Measurements from ENCODE around the gene MVP. TPM values are rescaled to one million over a fixed set of nuclear protein-coding genes. Genes with fewer than 3 reads are reported as not detected.
"Not testable (repeated sequence)": the region's sequence is repeated elsewhere in the genome, so short reads cannot be mapped to it uniquely, and the experiment has no call there.

The MVP gene
- total RNA-seq, 1 donor from 2014 or later: 67.9 TPM

GRCh38 chr16:29844575-29845331, 24.5 kb downstream of the MVP start:
- no peak for ATAC-seq

GRCh38 chr16:29845656-29846055, 25.4 kb downstream of the MVP start:
- no peak for ATAC-seq

- ATAC-seq: peak; percentile 75
Measured at GRCh38 chr16:29848420-29849297, 28.4 kb downstream of the MVP start.

DNA sequence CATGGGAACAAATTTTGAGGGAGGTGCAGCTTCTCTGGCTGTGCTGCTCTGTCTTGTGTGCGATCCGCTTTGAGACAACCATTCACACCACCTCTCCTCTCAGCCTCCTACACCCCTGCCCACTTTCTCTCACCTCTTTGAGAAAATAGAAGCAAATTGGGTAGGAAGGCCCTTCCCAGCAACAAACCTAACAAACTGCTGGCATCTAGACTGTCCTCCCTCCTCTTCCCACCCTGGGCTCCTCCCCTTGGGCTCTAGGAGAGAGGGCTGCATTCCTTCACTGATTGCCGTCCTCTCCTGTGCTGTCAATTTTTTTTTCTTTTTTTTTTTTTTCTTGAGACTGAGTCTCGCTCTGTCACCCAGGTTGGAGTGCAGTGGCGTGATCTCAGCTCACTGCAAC, 29.2 kb downstream of the MVP start:
- ATAC-seq: no peak

DNA sequence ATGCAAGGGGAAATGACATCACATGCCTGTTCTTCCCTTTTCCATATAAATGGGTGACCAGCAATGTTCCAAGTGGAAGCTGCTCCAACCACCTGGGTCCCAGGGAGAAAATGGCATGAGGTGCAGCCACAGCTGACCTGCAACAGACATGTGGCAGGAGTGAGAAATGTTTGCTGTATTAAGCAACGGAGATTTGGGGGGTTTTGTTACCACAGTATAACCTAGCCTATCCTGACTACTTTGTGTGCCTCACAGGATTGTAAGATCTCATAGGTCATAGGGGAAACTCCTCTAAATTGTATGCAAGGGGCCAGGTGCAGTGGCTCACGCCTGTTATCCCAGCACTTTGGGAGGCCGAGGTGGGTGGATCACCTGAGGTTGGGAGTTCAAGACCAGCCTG, 30.7 kb downstream of the MVP start:
- ATAC-seq: no peak

GRCh38 chr16:29852654-29853053, 32.4 kb downstream of the MVP start:
- no peak for ATAC-seq

DNA sequence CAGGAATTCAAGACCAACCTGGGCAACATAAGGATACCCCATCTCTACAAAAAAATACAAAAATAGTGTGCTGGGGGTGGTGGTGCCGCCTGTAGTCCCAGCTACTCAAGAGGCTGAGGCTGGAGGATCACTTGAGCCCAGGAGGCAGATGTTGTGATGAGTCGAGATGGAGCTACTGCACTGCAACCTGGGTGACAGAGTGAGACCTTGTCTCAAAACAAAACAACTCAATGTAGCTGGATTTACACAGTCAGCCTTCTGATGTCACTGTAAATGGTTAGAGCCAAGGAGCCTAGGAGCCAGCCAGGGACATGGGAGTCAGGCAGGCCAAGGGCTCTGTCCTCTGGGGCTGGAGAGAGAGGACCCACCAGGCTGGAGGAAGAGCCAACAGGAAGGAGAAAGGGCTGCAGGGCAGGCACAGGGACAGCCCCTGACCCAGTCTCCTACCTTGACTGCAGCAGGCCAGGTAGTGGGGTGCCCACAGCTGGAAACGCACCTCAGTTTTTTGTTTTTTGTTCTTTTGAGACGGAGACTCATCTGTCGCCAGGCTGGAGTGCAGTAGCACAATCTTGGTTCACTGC, 34.3 kb downstream of the MVP start:
- ATAC-seq: no peak

- ATAC-seq: no peak
Measured at GRCh38 chr16:29857133-29857760, 37.0 kb downstream of the MVP start.

GRCh38 chr16:29858149-29858849, 38.0 kb downstream of the MVP start:
- ATAC-seq: no peak

- ATAC-seq: no peak
Measured at GRCh38 chr16:29858974-29859373, 38.7 kb downstream of the MVP start.

DNA sequence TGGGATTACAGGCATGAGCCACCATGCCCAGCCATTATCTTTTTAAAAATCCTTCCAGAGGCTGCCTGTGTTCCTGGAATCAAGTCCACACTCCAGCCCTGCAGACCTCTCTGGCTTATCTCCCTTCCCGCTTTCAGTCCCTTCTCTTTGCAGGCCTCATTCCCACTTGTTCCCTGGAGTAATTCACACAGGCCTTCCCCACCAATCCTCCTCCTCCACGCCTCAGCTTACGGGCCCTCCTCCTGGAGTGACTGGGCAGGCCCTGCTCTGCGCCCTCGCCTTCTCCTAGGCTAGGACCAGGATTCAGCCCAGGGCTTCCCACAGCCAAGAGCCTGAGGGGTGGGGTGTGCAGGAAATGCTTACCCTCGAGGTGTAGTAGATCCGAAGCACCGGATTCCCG, 40.0 kb downstream of the MVP start:
- no peak for ATAC-seq

GRCh38 chr16:29862383-29862883, 42.2 kb downstream of the MVP start:
- ATAC-seq: no peak

DNA sequence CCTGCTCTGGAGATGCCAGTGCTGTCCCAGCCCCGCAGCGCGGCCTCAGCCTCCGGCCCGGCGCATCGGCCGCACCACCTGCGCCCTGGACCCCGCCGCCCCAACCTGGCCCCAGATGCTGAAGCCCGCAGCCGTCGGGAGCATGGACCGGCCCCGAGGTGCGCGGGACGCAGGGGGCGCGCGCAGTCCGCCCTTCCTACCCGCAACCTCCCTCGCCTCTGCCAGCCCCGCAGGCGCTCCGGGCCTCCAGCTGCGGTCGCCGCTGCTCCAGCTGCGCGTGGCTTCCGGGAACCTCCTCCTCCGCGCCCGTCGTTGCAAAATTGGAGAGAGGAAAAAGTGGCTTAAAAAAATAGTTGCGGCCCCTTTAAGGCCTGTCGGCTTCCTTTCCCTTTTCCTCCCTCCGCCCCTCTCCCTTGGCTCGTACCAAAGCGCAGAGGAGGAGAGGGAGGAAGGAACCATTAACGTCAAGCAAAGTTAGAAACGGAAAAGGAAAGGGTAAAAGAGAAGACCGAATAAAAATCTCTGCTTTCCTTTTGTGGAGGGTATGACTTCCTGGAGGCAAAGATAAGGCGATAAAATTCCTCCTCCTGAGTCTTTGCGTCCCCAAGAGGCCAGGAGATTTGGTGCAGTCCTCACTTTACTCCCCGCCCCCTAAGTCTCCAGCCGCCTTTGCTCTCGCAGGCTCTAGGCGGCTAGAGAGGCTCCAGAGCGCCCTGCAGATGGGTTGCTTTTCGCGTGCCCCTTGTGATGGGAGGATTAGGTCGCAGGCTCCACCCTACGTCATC, 42.8 kb downstream of the MVP start, which contains the start of gene CDIPT:
Gene CDIPT, minus strand, starts transcription at position 343 of the 785 bp plus-strand sequence. CDS start 369 bp downstream, outside the sequence.
- peak; percentile 96 for ATAC-seq

GRCh38 chr16:29863669-29863984, 43.4 kb downstream of the MVP start:
- ATAC-seq: no peak

GRCh38 chr16:29864205-29864604, 43.9 kb downstream of the MVP start:
- no peak for ATAC-seq

DNA sequence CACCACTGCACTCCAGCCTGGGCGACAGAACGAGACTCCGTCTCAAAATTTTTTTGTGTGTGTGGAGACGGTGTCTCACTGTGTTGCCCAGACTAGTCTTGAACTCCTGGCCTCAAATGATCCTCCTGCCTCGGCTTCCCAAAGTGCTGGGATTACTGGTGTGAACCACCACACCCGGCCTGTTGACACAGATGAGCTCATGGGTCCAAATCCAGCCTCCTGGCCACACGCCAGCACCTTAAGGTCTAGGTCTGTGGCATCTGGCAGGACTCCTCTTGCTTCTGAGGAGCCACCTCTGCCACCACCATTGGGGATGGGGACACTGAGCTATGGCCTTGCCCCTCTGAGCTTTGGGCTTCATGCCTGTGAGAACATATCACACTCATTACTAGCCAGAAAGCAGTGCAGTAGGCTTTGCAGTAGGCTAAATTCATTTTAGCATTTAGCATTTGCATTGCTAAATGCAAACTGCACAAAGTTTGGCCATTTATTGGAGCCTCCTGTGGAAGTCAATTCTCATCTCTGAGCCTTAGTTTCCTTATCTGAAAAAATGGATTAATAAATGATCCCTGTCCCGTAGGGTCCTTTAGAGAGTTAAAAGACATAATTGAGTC, 48.2 kb downstream of the MVP start:
- no peak for ATAC-seq

DNA sequence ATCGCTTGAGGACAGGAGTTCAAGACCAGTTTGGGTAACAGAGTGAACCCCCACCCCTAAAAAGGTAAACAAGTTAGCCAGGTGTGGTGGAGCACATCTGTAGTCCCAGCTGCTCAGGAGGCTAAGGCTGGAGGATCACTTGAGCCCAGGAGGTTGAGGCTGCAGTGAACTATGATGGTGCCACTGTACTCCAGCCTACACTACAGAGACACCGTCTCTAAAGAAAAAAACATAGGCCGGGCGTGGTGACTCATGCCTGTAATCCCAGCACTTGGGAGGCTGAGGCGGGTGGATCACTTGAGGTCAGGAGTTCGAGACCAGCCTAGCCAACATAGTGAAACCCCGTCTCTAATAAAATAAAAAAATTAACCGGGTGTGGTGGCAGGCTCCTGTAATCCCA, 48.8 kb downstream of the MVP start:
- ATAC-seq: not testable (repeated sequence)

- no peak for ATAC-seq
Measured at GRCh38 chr16:29871822-29872546, 51.7 kb downstream of the MVP start.

DNA sequence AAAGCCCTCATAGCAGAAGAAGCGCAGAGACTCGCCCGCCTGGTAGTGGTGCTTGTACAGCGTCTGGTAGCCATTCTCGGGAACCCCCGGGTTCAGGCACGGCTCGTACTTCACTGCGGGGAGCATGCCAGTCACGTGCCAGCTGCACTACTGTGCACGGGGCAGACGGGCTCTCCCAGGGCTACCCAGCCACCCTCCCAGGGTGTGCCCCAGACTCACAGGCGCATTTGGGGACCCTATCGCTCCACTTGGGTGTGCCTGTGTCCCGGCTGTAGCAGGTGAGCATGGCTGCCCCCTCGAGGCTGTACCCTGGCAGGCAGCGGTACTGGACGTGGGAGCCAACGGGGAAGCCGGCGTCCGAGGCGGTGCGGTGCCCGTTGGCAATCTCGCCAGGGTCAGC, 53.1 kb downstream of the MVP start:
- ATAC-seq: no peak

GRCh38 chr16:29875206-29875605, 54.9 kb downstream of the MVP start:
- no peak for ATAC-seq
